ENCODE measurements around the gene C1orf159.

- TF ChIP-seq CTCF (IDR thresholded peaks at IDR 0.05; ENCODE audit: poor library complexity) (no peak), EZH2 (IDR thresholded peaks at IDR 0.05; ENCODE audit: borderline replicate concordance) (no peak), EZH2phosphoT487 (IDR thresholded peaks at IDR 0.05; ENCODE audit: low read depth, severe bottlenecking, unreplicated experiment) (no peak)
These were observed 35.4 kb upstream of the C1orf159 start for GRCh38 chr1:1151306-1151705.
